Progenitor cell of endocrine pancreas (in vitro differentiated cells): ENCODE measurements around the gene ZFHX3. TPM values are rescaled to one million over a fixed set of nuclear protein-coding genes. Genes with fewer than 3 reads are reported as not detected.

Source experiments
- DNase-seq: peaks from one replicate; pipeline ENCODE4 v3.0.0; 2021; ENCODE audit warnings: low spot score; ENCODE audit not compliant: unreplicated experiment
- H3K27ac Mint-ChIP-seq: 2 replicates; pipeline ENCODE4 v1.8.0; 2021; ENCODE audit warnings: mild to moderate bottlenecking, moderate library complexity, mixed read lengths
- H3K27me3 Mint-ChIP-seq: 2 replicates; pipeline ENCODE4 v1.8.0; 2021; ENCODE audit warnings: mixed read lengths
- H3K36me3 Mint-ChIP-seq: 2 replicates; pipeline ENCODE4 v1.8.0; 2022; ENCODE audit warnings: mixed read lengths; ENCODE audit not compliant: insufficient read depth
- H3K4me1 Mint-ChIP-seq: 2 replicates; pipeline ENCODE4 v1.8.0; 2021; ENCODE audit warnings: low read depth, mixed read lengths
- H3K4me3 Mint-ChIP-seq: 2 replicates; pipeline ENCODE4 v1.8.0; 2021; ENCODE audit warnings: low read depth, mild to moderate bottlenecking, moderate library complexity, mixed read lengths
- H3K9me3 Mint-ChIP-seq: 2 replicates; pipeline ENCODE4 v1.8.0; 2021; ENCODE audit warnings: low read depth, mixed read lengths
- CTCF ChIP-seq: fragments of 200-600 bp; sonication (generic); IDR thresholded peaks from one replicate; pipeline ENCODE4 v1.5.0; 2021; ENCODE audit warnings: antibody characterized with exemption, mild to moderate bottlenecking; ENCODE audit not compliant: unreplicated experiment
- total RNA-seq: library from RNA; stranded (reverse); gene quantifications from 2 replicates; pipeline ENCODE4 v1.2.1, GENCODE V29; 2021

ZFHX3 gene
- total RNA-seq, 1 donor from 2014 or later = 54.0 TPM

GRCh38 chr16:72934636-72935403 lies 113.1 kb downstream of the ZFHX3 start:
- Mint-ChIP-seq H3K36me3 (peaks cover 13% of the 10 kb centered on the region), H3K4me3 (no peak overlapping the region), H3K27me3 (no peaks in the 10 kb centered on the region), H3K4me1 (peaks cover 65% of the 10 kb centered on the region), H3K27ac (peak overlapping the region; percentile 85), H3K9me3 (no peaks in the 10 kb centered on the region)
- no peak for DNase-seq
- TF ChIP-seq CTCF = no peak

GRCh38 chr16:72932677-72933335 lies 115.1 kb downstream of the ZFHX3 start:
- H3K27ac Mint-ChIP-seq = peak overlapping the region; percentile 54

GRCh38 chr16:72932050-72932449 lies 115.9 kb downstream of the ZFHX3 start:
- no peak for TF ChIP-seq CTCF
- no peak for DNase-seq
- no peak overlapping the region for H3K27ac Mint-ChIP-seq
- no peaks in the 10 kb centered on the region for H3K27me3 Mint-ChIP-seq
- H3K4me3 Mint-ChIP-seq = no peak overlapping the region
- H3K9me3 Mint-ChIP-seq = no peaks in the 10 kb centered on the region
- H3K4me1 Mint-ChIP-seq = peaks cover 52% of the 10 kb centered on the region
- H3K36me3 Mint-ChIP-seq = peaks cover 10% of the 10 kb centered on the region

More at GRCh38 chr16:72932677-72933335, 115.1 kb downstream of the ZFHX3 start:
- H3K9me3 Mint-ChIP-seq = no peaks in the 10 kb centered on the region
- no peak for TF ChIP-seq CTCF
- H3K4me1 Mint-ChIP-seq = peaks cover 54% of the 10 kb centered on the region
- no peak for DNase-seq
- H3K27me3 Mint-ChIP-seq = no peaks in the 10 kb centered on the region
- H3K4me3 Mint-ChIP-seq = no peak overlapping the region
- H3K36me3 Mint-ChIP-seq = peaks cover 13% of the 10 kb centered on the region

- Mint-ChIP-seq H3K4me3 (no peak overlapping the region), H3K27ac (no peak overlapping the region), H3K9me3 (no peaks in the 10 kb centered on the region), H3K27me3 (no peaks in the 10 kb centered on the region), H3K4me1 (peaks cover 50% of the 10 kb centered on the region), H3K36me3 (peaks cover 3% of the 10 kb centered on the region)
- no peak for DNase-seq
- no peak for TF ChIP-seq CTCF
These were observed 117.5 kb downstream of the ZFHX3 start for GRCh38 chr16:72930396-72930795.

GRCh38 chr16:72928090-72928981 lies 119.6 kb downstream of the ZFHX3 start:
- Mint-ChIP-seq H3K36me3 (peaks cover 2% of the 10 kb centered on the region), H3K4me1 (peaks cover 63% of the 10 kb centered on the region), H3K4me3 (no peak overlapping the region), H3K27ac (no peak overlapping the region), H3K9me3 (no peaks in the 10 kb centered on the region), H3K27me3 (no peaks in the 10 kb centered on the region)
- DNase-seq = no peak
- no peak for TF ChIP-seq CTCF
